SH-SY5Y (cell line): Measurements from ENCODE around the gene STK36.

Experiments
- GATA2 ChIP-seq: IDR thresholded peaks from 2 replicates; pipeline ENCODE4 v1.6.1; 2011; ENCODE audit warnings: mild to moderate bottlenecking, low read depth, low read length
- GATA3 ChIP-seq: IDR thresholded peaks from 2 replicates; pipeline ENCODE4 v1.6.1; 2011; ENCODE audit warnings: low read depth, mild to moderate bottlenecking, low read length, moderate library complexity

GRCh38 chr2:218703341-218703740, 31.5 kb downstream of the STK36 start:
- no peak for TF ChIP-seq GATA2
- TF ChIP-seq GATA3 = no peak
